Activated T-cell treated with anti-CD3 and anti-CD28 coated beads, Interleukin-2, amount 50 U/mL, for 4 hours (primary cell): ENCODE measurements around the gene TPRX1. TPM values are rescaled to one million over a fixed set of nuclear protein-coding genes. Genes with fewer than 3 reads are reported as not detected.
"Not testable (repeated sequence)": the region's sequence is repeated elsewhere in the genome, so short reads cannot be mapped to it uniquely, and the experiment has no call there.

ENCODE experiments used
- ATAC-seq, 2 donors: fragments of 200-7000 bp; cut with Tn5 transposase; one replicate each; pipeline ENCODE4 v1.10.0; 2021
- DNase-seq: peaks from one replicate; pipeline ENCODE4 v3.0.0-alpha.2; 2020
- H3K27me3 Mint-ChIP-seq: one replicate; pipeline ENCODE4 v1.8.0; 2021; ENCODE audit warnings: low read depth, mixed read lengths
- H3K36me3 Mint-ChIP-seq: one replicate; pipeline ENCODE4 v1.8.0; 2022; ENCODE audit warnings: mixed read lengths; ENCODE audit not compliant: insufficient read depth
- H3K4me1 Mint-ChIP-seq: one replicate; pipeline ENCODE4 v1.8.0; 2021; ENCODE audit warnings: low read depth, mixed read lengths
- H3K4me3 Mint-ChIP-seq: one replicate; pipeline ENCODE4 v1.8.0; 2021; ENCODE audit warnings: mild to moderate bottlenecking, moderate library complexity, mixed read lengths
- H3K9me3 Mint-ChIP-seq: one replicate; pipeline ENCODE4 v1.8.0; 2021; ENCODE audit warnings: mixed read lengths
- total RNA-seq, 3 donors: library from RNA; stranded (reverse); gene quantifications; one replicate each; pipeline ENCODE4 v1.2.1, GENCODE V29; 2021

TPRX1 gene
- total RNA-seq, 3 donors from 2014 or later: not detected

GRCh38 chr19:47816270-47816669 lies 11.9 kb upstream of the TPRX1 start:
- not testable (repeated sequence) for H3K4me3 Mint-ChIP-seq, ATAC-seq, DNase-seq, H3K9me3 Mint-ChIP-seq, H3K4me1 Mint-ChIP-seq, H3K36me3 Mint-ChIP-seq
- peaks cover 33% of the 10 kb centered on the region for H3K27me3 Mint-ChIP-seq

- Mint-ChIP-seq H3K9me3 (no peaks in the 10 kb centered on the region), H3K27me3 (peaks cover 17% of the 10 kb centered on the region), H3K4me3 (no peak overlapping the region), H3K36me3 (no peaks in the 10 kb centered on the region), H3K4me1 (no peaks in the 10 kb centered on the region)
- ATAC-seq: no peak
- DNase-seq: no peak
These were observed 9.6 kb upstream of the TPRX1 start for GRCh38 chr19:47813995-47814328.

- peaks cover 11% of the 10 kb centered on the region for H3K27me3 Mint-ChIP-seq
- ATAC-seq: peak; percentile 81 to 84
- no peak overlapping the region for H3K4me3 Mint-ChIP-seq
- DNase-seq: peak; percentile 76
- no peaks in the 10 kb centered on the region for H3K9me3 Mint-ChIP-seq
- H3K4me1 Mint-ChIP-seq: no peaks in the 10 kb centered on the region
- no peaks in the 10 kb centered on the region for H3K36me3 Mint-ChIP-seq
These were observed 9.1 kb upstream of the TPRX1 start for GRCh38 chr19:47813304-47813994.

GRCh38 chr19:47806435-47806834 lies 2.1 kb upstream of the TPRX1 start:
- Mint-ChIP-seq H3K9me3 (no peaks in the 10 kb centered on the region), H3K4me1 (no peaks in the 10 kb centered on the region), H3K36me3 (no peaks in the 10 kb centered on the region), H3K4me3 (no peak overlapping the region), H3K27me3 (peaks cover 5% of the 10 kb centered on the region)
- ATAC-seq (no peak), DNase-seq (no peak)

- H3K4me1 Mint-ChIP-seq: no peaks in the 10 kb centered on the region
- no peaks in the 10 kb centered on the region for H3K36me3 Mint-ChIP-seq
- H3K4me3 Mint-ChIP-seq: no peak overlapping the region
- ATAC-seq (no peak), DNase-seq (no peak)
- peaks cover 4% of the 10 kb centered on the region for H3K9me3 Mint-ChIP-seq
- peaks cover 5% of the 10 kb centered on the region for H3K27me3 Mint-ChIP-seq
These were observed 962 bp upstream of the TPRX1 start for GRCh38 chr19:47805313-47805712.

- not testable (repeated sequence) for H3K9me3 Mint-ChIP-seq, DNase-seq, H3K27me3 Mint-ChIP-seq, H3K4me3 Mint-ChIP-seq, H3K36me3 Mint-ChIP-seq, H3K4me1 Mint-ChIP-seq, ATAC-seq
These were observed 680 bp downstream of the TPRX1 start for GRCh38 chr19:47803671-47804070.

GRCh38 chr19:47803148-47803547 lies 1.2 kb downstream of the TPRX1 start:
- not testable (repeated sequence) for H3K27me3 Mint-ChIP-seq, H3K4me3 Mint-ChIP-seq, H3K36me3 Mint-ChIP-seq, H3K9me3 Mint-ChIP-seq, H3K4me1 Mint-ChIP-seq, DNase-seq, ATAC-seq

- Mint-ChIP-seq H3K27me3 (peaks cover 9% of the 10 kb centered on the region), H3K36me3 (no peaks in the 10 kb centered on the region), H3K4me3 (no peak overlapping the region), H3K9me3 (peaks cover 4% of the 10 kb centered on the region), H3K4me1 (no peaks in the 10 kb centered on the region)
- no peak for DNase-seq
- no peak for ATAC-seq
These were observed 1.8 kb downstream of the TPRX1 start for GRCh38 chr19:47802521-47803043.

GRCh38 chr19:47801270-47801669 lies 3.1 kb downstream of the TPRX1 start:
- Mint-ChIP-seq H3K4me3 (no peak overlapping the region), H3K9me3 (peaks cover 4% of the 10 kb centered on the region), H3K27me3 (peaks cover 13% of the 10 kb centered on the region), H3K36me3 (no peaks in the 10 kb centered on the region), H3K4me1 (no peaks in the 10 kb centered on the region)
- DNase-seq (no peak), ATAC-seq (no peak)

- H3K36me3 Mint-ChIP-seq: no peaks in the 10 kb centered on the region
- no peak for DNase-seq
- ATAC-seq: no peak
- peaks cover 4% of the 10 kb centered on the region for H3K9me3 Mint-ChIP-seq
- no peaks in the 10 kb centered on the region for H3K4me1 Mint-ChIP-seq
- peaks cover 10% of the 10 kb centered on the region for H3K27me3 Mint-ChIP-seq
- no peak overlapping the region for H3K4me3 Mint-ChIP-seq
These were observed 5.5 kb downstream of the TPRX1 start for GRCh38 chr19:47798904-47799266.

- ATAC-seq (no peak), DNase-seq (no peak)
- no peak overlapping the region for H3K4me3 Mint-ChIP-seq
- no peaks in the 10 kb centered on the region for H3K36me3 Mint-ChIP-seq
- H3K9me3 Mint-ChIP-seq: peaks cover 4% of the 10 kb centered on the region
- no peaks in the 10 kb centered on the region for H3K4me1 Mint-ChIP-seq
- peaks cover 10% of the 10 kb centered on the region for H3K27me3 Mint-ChIP-seq
These were observed 6.1 kb downstream of the TPRX1 start for GRCh38 chr19:47797996-47798903.

- no peaks in the 10 kb centered on the region for H3K4me1 Mint-ChIP-seq
- no peaks in the 10 kb centered on the region for H3K36me3 Mint-ChIP-seq
- DNase-seq (no peak), ATAC-seq (no peak)
- peaks cover 8% of the 10 kb centered on the region for H3K9me3 Mint-ChIP-seq
- peaks cover 10% of the 10 kb centered on the region for H3K27me3 Mint-ChIP-seq
- no peak overlapping the region for H3K4me3 Mint-ChIP-seq
These were observed 7.6 kb downstream of the TPRX1 start for GRCh38 chr19:47796785-47797184.

GRCh38 chr19:47794526-47794925 lies 9.8 kb downstream of the TPRX1 start:
- DNase-seq: no peak
- H3K27me3 Mint-ChIP-seq: peaks cover 10% of the 10 kb centered on the region
- no peak for ATAC-seq
- no peaks in the 10 kb centered on the region for H3K4me1 Mint-ChIP-seq
- H3K4me3 Mint-ChIP-seq: no peak overlapping the region
- H3K36me3 Mint-ChIP-seq: no peaks in the 10 kb centered on the region
- H3K9me3 Mint-ChIP-seq: peaks cover 3% of the 10 kb centered on the region

GRCh38 chr19:47792616-47793015 lies 11.7 kb downstream of the TPRX1 start:
- no peak overlapping the region for H3K4me3 Mint-ChIP-seq
- H3K4me1 Mint-ChIP-seq: no peaks in the 10 kb centered on the region
- peaks cover 5% of the 10 kb centered on the region for H3K27me3 Mint-ChIP-seq
- peaks cover 3% of the 10 kb centered on the region for H3K9me3 Mint-ChIP-seq
- H3K36me3 Mint-ChIP-seq: no peaks in the 10 kb centered on the region
- no peak for DNase-seq
- no peak for ATAC-seq

- Mint-ChIP-seq H3K4me3 (no peak overlapping the region), H3K9me3 (peaks cover 3% of the 10 kb centered on the region), H3K36me3 (no peaks in the 10 kb centered on the region), H3K4me1 (no peaks in the 10 kb centered on the region), H3K27me3 (no peaks in the 10 kb centered on the region)
- DNase-seq: peak; percentile 87
- ATAC-seq: peak; percentile 90 to 91
These were observed 13.9 kb downstream of the TPRX1 start for GRCh38 chr19:47790398-47790814.
